ENCODE data around the gene RNF8.
A peak's percentile ranks its signal among the peaks of the same experiment; 100 is the strongest.

The RNF8 gene

GRCh38 chr6:37359039-37359438 is 5.3 kb downstream of the RNF8 start:
- no peak for DNase-seq (ENCODE audit: low read depth)

- DNase-seq (ENCODE audit: low read depth), result no peak
These were observed 8.5 kb downstream of the RNF8 start for GRCh38 chr6:37362101-37362828.

- no peak for DNase-seq (ENCODE audit: low read depth)
These were observed 12.0 kb downstream of the RNF8 start for GRCh38 chr6:37365791-37366190.

GRCh38 chr6:37366910-37367309 is 13.1 kb downstream of the RNF8 start:
- no peak for DNase-seq (ENCODE audit: low read depth)

GRCh38 chr6:37368961-37369320 is 15.2 kb downstream of the RNF8 start:
- no peak for DNase-seq (ENCODE audit: low read depth)

GRCh38 chr6:37369321-37370201 is 15.8 kb downstream of the RNF8 start:
- no peak for DNase-seq (ENCODE audit: low read depth)

GRCh38 chr6:37371154-37372083 is 17.6 kb downstream of the RNF8 start:
- DNase-seq (ENCODE audit: low read depth), result no peak

- DNase-seq (ENCODE audit: low read depth), result no peak
These were observed 18.3 kb downstream of the RNF8 start for GRCh38 chr6:37372116-37372515.

GRCh38 chr6:37373822-37374471 is 20.2 kb downstream of the RNF8 start:
- no peak for DNase-seq (ENCODE audit: low read depth)

GRCh38 chr6:37375376-37375775 is 21.6 kb downstream of the RNF8 start:
- DNase-seq (ENCODE audit: low read depth), result no peak

GRCh38 chr6:37376078-37376743 is 22.4 kb downstream of the RNF8 start:
- no peak for DNase-seq (ENCODE audit: low read depth)

- DNase-seq (ENCODE audit: low read depth), result peak; percentile 29
These were observed 27.8 kb downstream of the RNF8 start for GRCh38 chr6:37381579-37381978.

- no peak for DNase-seq (ENCODE audit: low read depth)
These were observed 29.4 kb downstream of the RNF8 start for GRCh38 chr6:37382994-37383765.

GRCh38 chr6:37388578-37388977 is 34.8 kb downstream of the RNF8 start:
- no peak for DNase-seq (ENCODE audit: low read depth)

- DNase-seq (ENCODE audit: low read depth), result no peak
These were observed 36.1 kb downstream of the RNF8 start for GRCh38 chr6:37389857-37390256.

GRCh38 chr6:37391120-37391519 is 37.3 kb downstream of the RNF8 start:
- no peak for DNase-seq (ENCODE audit: low read depth)

GRCh38 chr6:37392821-37393220 is 39.0 kb downstream of the RNF8 start:
- DNase-seq (ENCODE audit: low read depth), result no peak

GRCh38 chr6:37393381-37393929 is 39.7 kb downstream of the RNF8 start:
- no peak for DNase-seq (ENCODE audit: low read depth)

- DNase-seq (ENCODE audit: low read depth), result no peak
These were observed 42.9 kb downstream of the RNF8 start for GRCh38 chr6:37396571-37397180.

- no peak for DNase-seq (ENCODE audit: low read depth)
These were observed 45.3 kb downstream of the RNF8 start for GRCh38 chr6:37399131-37399530.
